Uterus (tissue), 4 donors: ENCODE data around the gene TWSG1. TPM values are rescaled to one million over a fixed set of nuclear protein-coding genes. Genes with fewer than 3 reads are reported as not detected.

ENCODE experiments used
- DNase-seq, 2 donors: peaks; one replicate each; pipeline ENCODE4 v3.0.0-alpha.2; 2019 to 2020
- H3K27ac ChIP-seq, 2 donors: fragments of 200-600 bp; sonication (generic); 1 replicate in 1 of 2; 2 replicates in 1 of 2; pipeline ENCODE4 v1.5.1; 2016 to 2018
- H3K27me3 ChIP-seq, 2 donors: fragments of 200-600 bp; sonication (generic); one replicate each; pipeline ENCODE4 v1.5.1; 2018 to 2019; ENCODE audit warnings: control low read depth in 1 of 2
- H3K36me3 ChIP-seq, 2 donors: fragments of 200-600 bp; sonication (generic); one replicate each; pipeline ENCODE4 v1.5.1; 2019; ENCODE audit warnings: control low read depth in 1 of 2
- H3K4me1 ChIP-seq, 2 donors: fragments of 200-600 bp; sonication (generic); one replicate each; pipeline ENCODE4 v1.5.1; 2018 to 2019; ENCODE audit warnings: control low read depth in 1 of 2
- H3K4me3 ChIP-seq, 2 donors: fragments of 200-600 bp; sonication (generic); 1 replicate in 1 of 2; 2 replicates in 1 of 2; pipeline ENCODE4 v1.5.1; 2018 to 2019; ENCODE audit warnings: mild to moderate bottlenecking in 1 of 2
- H3K9me3 ChIP-seq, 2 donors: fragments of 200-600 bp; sonication (generic); one replicate each; pipeline ENCODE4 v1.5.1; 2019; ENCODE audit warnings: control low read depth in 1 of 2
- CTCF ChIP-seq, 4 experiments: fragments of 200-600 bp in 2 of 4; fragments of 450-650 bp in 2 of 4; sonication (generic) in 2 of 4; IDR thresholded peaks; one replicate each; pipeline ENCODE4 v1.5.1; 2016 to 2019; ENCODE audit warnings: antibody characterized with exemption in 4 of 4, mild to moderate bottlenecking in 2 of 4, moderate library complexity in 1 of 4
- POLR2A ChIP-seq, 2 donors: fragments of 450-650 bp; IDR thresholded peaks; one replicate each; pipeline ENCODE4 v1.6.1; 2016; ENCODE audit warnings: antibody characterized with exemption in 2 of 2, mild to moderate bottlenecking in 1 of 2, moderate library complexity in 1 of 2
- intact Hi-C: fragments of 100-400 bp; cut with DNase I; formaldehyde crosslinking; loops from one replicate; pipeline ENCODE4 v1.15.1; 2023; ENCODE audit warnings: low total_unique reads
- total RNA-seq, 4 donors: library from RNA; depleted of rRNA in 3 of 4; stranded (reverse); fragments of >200 nt in 3 of 4; gene quantifications; one replicate each; pipeline versions ENCODE4 v1.1.0 to v1.2.4, GENCODE V29; 2014 to 2023
- donor health status: DM: yes; HTN: yes; CAD: no.

TWSG1 gene
- total RNA-seq = 100 to 1,000 TPM in 1 of 4 donors, 10 to 100 TPM in 3; 47.6 to 198 (median 61.0) TPM

- intact Hi-C loops = no loop called here
- Histone ChIP-seq H3K4me1 (no peaks in the 10 kb centered on the region), H3K27me3 (no peaks in the 10 kb centered on the region), H3K36me3 (no peaks in the 10 kb centered on the region), H3K4me3 (peak within 1 kb of the TSS; percentile 45 to 81), H3K27ac (peak within 1 kb of the TSS; percentile 87 to 91), H3K9me3 (no peaks in the 10 kb centered on the region)
- TF ChIP-seq CTCF (IDR thresholded peaks at IDR 0.05) = peak in 3 of 4 experiments; percentile 16 to 60 (median 33)
- peak; percentile 72 to 74 for TF ChIP-seq POLR2A (IDR thresholded peaks at IDR 0.05)
- DNase-seq = peak; percentile 95
These were observed at the start of gene TWSG1 for GRCh38 chr18:9334329-9334972. TSS of gene TWSG1 (plus strand) at chr18:9334773. CDS start at chr18:9337230, 2,457 bp downstream.

- DNase-seq = no peak
- H3K36me3 ChIP-seq = no peaks in the 10 kb centered on the region
- no peaks in the 10 kb centered on the region for H3K9me3 ChIP-seq
- no peak overlapping the region for H3K4me3 ChIP-seq
- no peak for TF ChIP-seq CTCF (IDR thresholded peaks at IDR 0.05)
- TF ChIP-seq POLR2A (IDR thresholded peaks at IDR 0.05) = no peak
- intact Hi-C loops = no loop called here
- H3K27me3 ChIP-seq = no peaks in the 10 kb centered on the region
- H3K27ac ChIP-seq = no peak overlapping the region
- H3K4me1 ChIP-seq = no peaks in the 10 kb centered on the region
These were observed 49.0 kb upstream of the TWSG1 start for GRCh38 chr18:9285604-9286003.

- TF ChIP-seq CTCF (IDR thresholded peaks at IDR 0.05) (no peak), POLR2A (IDR thresholded peaks at IDR 0.05) (no peak)
- Histone ChIP-seq H3K27me3 (no peaks in the 10 kb centered on the region), H3K27ac (no peak overlapping the region), H3K9me3 (no peaks in the 10 kb centered on the region), H3K36me3 (no peaks in the 10 kb centered on the region), H3K4me3 (no peak overlapping the region), H3K4me1 (no peaks in the 10 kb centered on the region)
- intact Hi-C loops = no loop called here
- no peak for DNase-seq
These were observed 47.5 kb upstream of the TWSG1 start for GRCh38 chr18:9287036-9287435.

- intact Hi-C loops = no loop called here
- DNase-seq = no peak
- TF ChIP-seq POLR2A (IDR thresholded peaks at IDR 0.05) (no peak), CTCF (IDR thresholded peaks at IDR 0.05) (no peak)
These were observed 44.9 kb upstream of the TWSG1 start for GRCh38 chr18:9289698-9290097.

GRCh38 chr18:9290156-9290555, 44.4 kb upstream of the TWSG1 start:
- no peak for DNase-seq
- Histone ChIP-seq H3K36me3 (no peaks in the 10 kb centered on the region), H3K27me3 (no peaks in the 10 kb centered on the region), H3K9me3 (peaks cover 0 to 9% of the 10 kb centered on the region in 2 donors), H3K4me1 (no peaks in the 10 kb centered on the region), H3K4me3 (no peak overlapping the region), H3K27ac (no peak overlapping the region)
- TF ChIP-seq CTCF (IDR thresholded peaks at IDR 0.05) (no peak), POLR2A (IDR thresholded peaks at IDR 0.05) (no peak)
- intact Hi-C loops = no loop called here

More at GRCh38 chr18:9289698-9290097, 44.9 kb upstream of the TWSG1 start:
- Histone ChIP-seq H3K4me1 (no peaks in the 10 kb centered on the region), H3K4me3 (no peak overlapping the region), H3K9me3 (peaks cover 0 to 9% of the 10 kb centered on the region in 2 donors), H3K36me3 (no peaks in the 10 kb centered on the region), H3K27me3 (no peaks in the 10 kb centered on the region), H3K27ac (no peak overlapping the region)
